ENCODE measurements around the gene CLTB. TPM values are rescaled to one million over a fixed set of nuclear protein-coding genes. Genes with fewer than 3 reads are reported as not detected.
"Not testable (repeated sequence)": the region's sequence is repeated elsewhere in the genome, so short reads cannot be mapped to it uniquely, and the experiment has no call there.

Gene CLTB
- 156 and 158 TPM in 2 replicates for total RNA-seq (2014; rRNA removed; shearing (Covaris generic))
- polyA plus RNA-seq (2015; cell fraction: cytosol; rRNA removed) = 97.1 and 102 TPM in 2 replicates
- polyA plus RNA-seq (2015; cell fraction: nucleus; rRNA removed) = 34.6 and 39.8 TPM in 2 replicates

GRCh38 chr5:176415952-176416924 is at the start of gene CLTB:
TSS of gene CLTB (minus strand) at chr5:176416539. CDS start at chr5:176416363, 176 bp downstream.
- peak; percentile 79 for DNase-seq (ENCODE audit: low read depth)

DNA sequence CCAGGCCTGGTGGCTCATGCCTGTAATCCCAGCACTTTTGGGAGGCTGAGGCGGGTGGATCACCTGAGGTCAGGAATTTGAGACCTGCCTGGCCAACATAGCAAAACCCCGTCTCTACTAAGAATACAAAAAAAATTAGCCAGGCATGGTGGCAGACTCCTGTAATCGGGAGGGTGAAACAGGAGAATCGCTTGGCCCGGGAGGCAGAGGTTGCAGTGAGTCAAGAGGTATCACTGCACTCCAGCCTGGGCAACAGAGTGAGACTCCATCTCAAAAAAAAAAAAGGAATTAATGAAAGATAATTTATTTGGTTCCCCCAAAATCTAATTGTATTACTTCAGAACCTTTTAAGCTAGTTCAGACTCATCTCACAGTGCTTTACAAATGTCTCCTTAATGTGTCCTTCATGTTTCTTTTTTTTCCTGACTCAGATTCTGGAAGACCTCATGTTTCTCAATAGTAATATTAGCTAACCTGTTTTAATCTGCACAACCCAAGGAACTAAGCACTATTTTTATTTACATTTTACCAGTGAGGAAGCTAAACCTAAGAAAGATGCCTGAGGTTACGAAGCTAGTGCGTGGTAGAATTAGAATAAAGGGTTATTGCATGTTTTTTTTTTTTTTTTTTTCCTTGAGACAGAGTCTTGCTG is 46.9 kb upstream of the CLTB start:
- DNase-seq (ENCODE audit: low read depth) = no peak

DNA sequence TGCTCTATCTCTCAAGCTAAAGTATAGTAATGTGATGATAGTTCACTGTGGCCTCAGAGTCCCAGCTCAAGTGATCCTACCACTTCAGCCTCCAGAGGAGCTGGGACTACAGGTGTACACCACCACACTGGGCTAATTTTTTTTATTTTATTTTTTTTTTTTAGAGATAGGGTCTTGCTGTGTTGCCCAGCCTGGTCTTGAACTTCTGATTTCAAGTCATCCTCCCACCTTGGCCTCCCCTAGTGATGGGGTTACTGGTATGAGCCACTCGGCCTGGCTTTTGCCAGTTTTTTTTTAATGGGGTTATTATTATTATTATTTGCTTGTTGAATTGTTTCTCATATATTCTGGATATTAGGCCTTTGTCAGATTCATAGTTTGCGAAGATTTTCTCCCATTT is 45.0 kb upstream of the CLTB start:
- no peak for DNase-seq (ENCODE audit: low read depth)

GRCh38 chr5:176458904-176459561 is 42.7 kb upstream of the CLTB start:
- no peak for DNase-seq (ENCODE audit: low read depth)

- no peak for DNase-seq (ENCODE audit: low read depth)
These were observed 38.5 kb upstream of the CLTB start for GRCh38 chr5:176454724-176455394.

GRCh38 chr5:176450077-176450476 is 33.7 kb upstream of the CLTB start:
- no peak for DNase-seq (ENCODE audit: low read depth)

DNA sequence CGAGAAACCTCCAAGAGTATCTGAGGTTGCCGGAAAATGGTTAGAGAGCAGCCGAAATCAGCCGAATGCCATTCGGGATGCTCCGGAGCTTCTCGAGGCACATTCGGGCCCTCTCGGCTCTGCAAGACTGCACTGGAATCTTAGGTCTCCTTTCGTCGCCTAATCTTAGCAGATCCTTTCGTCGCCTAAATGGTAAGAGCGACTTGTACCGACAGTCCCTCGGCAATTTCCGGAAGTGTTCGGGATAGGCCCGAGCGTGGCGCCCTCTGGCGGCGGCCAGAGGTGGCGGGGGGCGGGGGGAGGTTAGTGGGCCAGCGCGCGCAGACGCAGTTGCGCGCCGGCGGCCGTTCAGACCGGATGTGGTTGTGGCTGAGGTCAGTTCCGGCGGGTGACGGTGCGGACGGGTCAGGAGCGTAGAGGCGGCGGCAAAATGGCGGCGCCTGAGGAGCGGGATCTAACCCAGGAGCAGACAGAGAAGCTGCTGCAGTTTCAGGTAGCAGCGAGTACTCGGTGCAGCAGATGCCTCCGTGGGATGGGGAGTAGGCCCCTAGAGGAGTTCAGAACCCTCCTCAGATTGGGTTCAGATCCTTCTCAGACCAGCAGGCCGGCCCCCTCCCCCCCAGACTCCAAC is 31.8 kb upstream of the CLTB start, which contains the start of gene FAF2:
FAF2 (plus strand) TSS at position 408 of the 631 bp plus-strand sequence; CDS start at position 431, 23 bp downstream.
- peak; percentile 98 for DNase-seq (ENCODE audit: low read depth)

DNA sequence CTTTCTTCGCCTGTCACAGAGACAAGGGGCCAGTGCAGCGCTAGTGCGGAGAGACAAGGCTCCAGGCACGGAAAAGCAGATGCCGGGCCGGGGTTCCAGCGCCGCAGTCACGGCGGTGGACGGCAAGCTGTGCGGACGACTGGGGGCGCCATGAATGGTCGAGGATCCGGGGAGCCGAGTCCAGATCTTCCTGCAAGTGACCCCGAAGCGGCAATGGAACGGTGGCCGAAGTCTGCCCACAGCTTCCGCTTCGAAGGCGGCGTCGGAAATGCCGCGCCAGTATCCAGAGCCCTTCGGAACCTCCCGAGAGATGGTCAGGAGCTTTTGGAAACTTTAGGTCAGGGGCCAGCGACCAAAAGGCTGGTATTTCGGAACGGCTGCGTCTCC is 31.2 kb upstream of the CLTB start:
- no peak for DNase-seq (ENCODE audit: low read depth)

DNA sequence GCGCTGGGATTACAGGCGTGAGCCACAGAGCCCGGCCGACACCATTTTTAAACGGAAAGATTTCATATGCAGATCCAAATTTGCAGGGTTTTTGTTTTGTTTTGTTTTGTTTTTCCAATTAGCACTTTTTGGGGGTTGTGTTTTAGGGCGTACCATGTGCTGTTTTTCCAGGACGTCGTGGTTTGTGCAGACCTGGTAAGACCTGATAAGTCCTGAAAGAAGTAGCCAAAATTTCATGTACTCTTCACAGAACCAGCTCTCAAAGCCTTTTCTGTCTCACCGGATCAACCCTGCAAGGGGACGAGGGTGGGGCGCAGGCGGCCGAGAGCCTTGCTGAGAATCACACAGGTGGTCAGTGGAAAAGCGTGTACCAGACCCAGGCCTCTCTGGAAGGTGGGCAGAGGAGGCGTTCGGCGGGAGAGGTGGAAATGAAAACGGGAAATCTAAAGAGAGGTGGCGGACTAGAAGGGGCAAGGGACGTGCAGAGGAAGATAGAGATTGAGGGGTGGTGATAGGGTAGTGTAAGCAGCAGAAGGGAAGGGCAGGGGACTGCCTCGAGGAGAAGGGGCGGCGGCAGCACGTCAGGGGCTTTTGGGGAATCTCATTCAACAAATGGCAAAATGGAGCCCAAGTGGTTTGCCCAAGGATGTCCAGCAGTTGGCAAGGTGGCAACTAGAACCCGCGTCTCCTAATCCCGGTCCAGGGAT is 30.7 kb upstream of the CLTB start:
- DNase-seq (ENCODE audit: low read depth) = no peak

- no peak for DNase-seq (ENCODE audit: low read depth)
These were observed 29.8 kb upstream of the CLTB start for GRCh38 chr5:176446028-176446665.

DNA sequence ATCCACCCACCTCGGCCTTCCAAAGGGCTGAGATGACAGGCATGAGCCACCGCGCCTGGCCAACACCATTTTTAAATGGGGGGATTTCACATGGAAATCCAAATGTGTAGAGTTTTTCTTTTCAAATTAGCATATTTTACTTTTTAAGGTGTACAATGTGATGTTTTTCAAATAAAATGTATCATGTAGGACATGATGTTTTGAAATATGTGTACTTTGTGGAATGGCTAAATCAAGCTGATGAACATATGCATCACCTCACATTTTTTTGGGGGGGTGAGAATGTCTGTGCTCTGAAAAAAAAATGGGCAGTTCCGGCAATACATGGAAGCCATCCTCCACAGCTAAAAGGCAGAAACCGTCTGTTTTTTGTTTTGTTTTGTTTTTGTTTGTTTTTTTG is 28.4 kb upstream of the CLTB start:
- DNase-seq (ENCODE audit: low read depth) = no peak

DNA sequence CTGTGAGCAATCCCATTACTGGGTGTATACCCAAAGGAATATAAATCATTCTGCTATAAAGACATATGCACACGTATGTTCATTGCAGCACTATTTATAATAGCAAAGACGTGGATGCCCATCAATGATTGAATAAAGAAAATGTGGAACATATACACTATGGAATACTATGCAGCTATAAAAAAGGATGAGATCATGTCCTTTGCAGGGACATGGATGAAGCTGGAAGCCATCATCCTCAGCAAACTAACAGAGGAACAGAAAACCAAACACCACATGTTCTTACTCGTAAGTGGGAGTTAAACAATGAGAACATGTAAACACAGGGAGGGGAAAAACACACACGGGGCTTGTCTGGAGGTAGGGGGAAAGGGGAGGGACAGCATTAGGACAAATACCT is 26.6 kb upstream of the CLTB start:
- not testable (repeated sequence) for DNase-seq (ENCODE audit: low read depth)

DNA sequence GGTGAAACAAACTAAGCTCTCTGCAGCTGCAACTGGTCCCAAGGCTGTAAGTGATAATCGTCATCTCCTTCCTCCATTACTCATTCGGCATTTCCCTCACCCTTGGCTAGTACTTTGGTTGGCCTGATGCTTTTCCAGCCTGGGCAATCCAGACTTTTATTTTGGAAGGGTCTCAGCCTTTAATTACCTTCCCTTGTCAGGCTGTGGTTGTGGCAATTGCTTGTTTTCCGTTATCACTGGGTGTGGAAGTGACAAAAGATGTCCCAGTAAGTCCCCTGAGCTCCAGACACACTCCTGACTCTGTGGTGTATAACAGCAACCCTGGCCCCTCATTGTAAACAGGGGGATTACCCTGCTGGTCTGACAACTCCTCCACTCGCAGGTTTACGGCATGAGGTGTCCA is 25.6 kb upstream of the CLTB start:
- DNase-seq (ENCODE audit: low read depth) = peak; percentile 84

DNA sequence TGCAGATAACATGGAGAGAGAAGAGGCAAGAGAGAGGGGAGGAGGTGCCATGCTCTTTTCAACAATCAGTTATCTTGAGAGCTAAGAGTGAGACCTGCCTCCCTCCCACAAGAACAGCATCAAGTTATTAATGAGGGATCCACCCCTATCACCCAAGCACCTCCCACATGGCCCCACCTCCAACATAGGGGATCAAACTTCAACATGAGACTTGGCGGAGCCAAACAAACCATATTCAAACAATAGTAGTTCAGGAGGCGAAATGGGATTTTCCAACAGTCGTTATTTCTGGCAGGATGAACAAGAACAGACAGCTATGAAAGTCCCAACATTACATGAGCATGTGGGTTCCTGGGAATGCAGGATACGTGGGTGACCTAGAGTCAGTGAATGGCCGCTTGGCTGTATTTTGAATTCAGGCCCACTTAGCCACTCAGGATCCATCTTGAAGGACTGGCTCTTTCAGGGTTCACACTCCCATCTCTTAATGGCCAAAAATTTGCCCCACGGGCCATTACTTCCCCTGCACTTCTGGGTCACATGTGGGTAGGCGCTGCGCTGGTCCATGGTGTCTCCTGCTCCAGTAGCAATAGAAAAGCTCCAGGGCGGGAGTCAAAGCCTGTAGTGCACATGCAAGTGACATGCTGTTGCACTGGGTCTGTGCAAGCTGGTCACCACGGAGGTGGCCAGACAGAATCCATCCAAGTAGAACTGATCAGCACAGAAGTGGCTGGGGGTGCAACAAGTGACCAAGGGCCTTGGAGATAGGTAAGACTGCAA is 24.8 kb upstream of the CLTB start:
- DNase-seq (ENCODE audit: low read depth) = no peak

- peak; percentile 98 for DNase-seq (ENCODE audit: low read depth)
These were observed 22.8 kb upstream of the CLTB start for GRCh38 chr5:176438959-176439757.

- DNase-seq (ENCODE audit: low read depth) = peak; percentile 85
These were observed 20.3 kb upstream of the CLTB start for GRCh38 chr5:176436656-176437055.

DNA sequence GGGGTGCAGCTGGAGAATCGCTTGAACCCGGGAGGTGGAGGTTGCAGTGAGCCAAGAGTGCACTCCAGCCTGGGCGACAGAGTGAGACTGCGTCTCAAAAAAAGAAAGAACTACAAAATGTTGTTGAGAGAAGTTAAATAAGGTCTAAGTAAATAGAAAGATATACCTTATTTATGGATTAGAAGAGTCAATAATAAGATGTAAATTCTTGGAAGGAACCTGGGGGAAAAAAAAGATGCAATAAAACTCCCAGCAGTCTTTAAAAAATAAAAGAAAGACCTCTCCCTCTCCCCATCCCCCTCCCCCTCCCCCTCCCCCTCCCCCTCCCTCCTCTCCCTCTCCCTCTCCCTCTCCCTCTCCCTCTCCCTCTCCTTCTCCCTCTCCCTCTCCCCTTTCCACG is 16.4 kb upstream of the CLTB start:
- DNase-seq (ENCODE audit: low read depth) = no peak

DNA sequence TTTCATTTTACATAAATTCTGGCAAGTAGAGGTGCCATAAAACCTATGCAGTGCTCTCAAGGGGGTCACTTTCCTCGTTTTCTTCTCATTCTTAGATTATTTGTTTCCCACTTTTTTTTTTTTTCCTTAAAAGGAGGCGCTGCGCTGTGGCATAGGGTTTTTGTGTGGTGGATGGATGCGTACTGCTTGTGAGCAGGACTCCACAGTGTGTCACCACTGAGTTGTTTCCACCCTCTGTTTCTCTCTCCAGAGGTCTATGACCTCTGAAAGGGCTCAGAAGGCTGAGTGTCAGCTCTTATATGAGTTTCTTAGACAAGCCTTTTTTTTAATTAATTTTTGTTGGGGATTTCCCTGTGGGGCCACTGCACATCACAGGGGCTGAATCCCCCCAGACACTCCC is 13.6 kb upstream of the CLTB start:
- no peak for DNase-seq (ENCODE audit: low read depth)

All from HT1080 (cell line).